ENCODE measurements around the gene RAB11FIP4. TPM values are rescaled to one million over a fixed set of nuclear protein-coding genes. Genes with fewer than 3 reads are reported as not detected.
A peak's percentile ranks its signal among the peaks of the same experiment; 100 is the strongest.

Gene RAB11FIP4
- total and polyA plus RNA-seq, 4 donors = 5.2 to 19.1 (median 12.8) TPM

- H3K9ac ChIP-seq (ENCODE audit: insufficient read depth in 1 of 2, low read length in 2 of 2) = no peak overlapping the region
- H3K4me3 ChIP-seq = no peak overlapping the region
- H3K27ac ChIP-seq (ENCODE audit: low read depth in 1 of 2, low read length in 1 of 2) = peak overlapping the region in 1 of 2 donors; percentile 60
- WGBS, 2 donors = 82 to 84% methylated on average over 8 to 9 of the region's 9 CpGs
- H3K27me3 ChIP-seq (ENCODE audit: control insufficient read depth in 3 of 3, insufficient read depth in 3 of 3, low read length in 2 of 3) = peaks cover 0 to 23% (median 20%) of the 10 kb centered on the region in 3 donors
- DNase-seq = no peak
- peaks cover 0 to 19% (median 13%) of the 10 kb centered on the region in 5 donors for H3K4me1 ChIP-seq (ENCODE audit: control insufficient read depth in 5 of 5, insufficient read depth in 5 of 5, low read length in 5 of 5)
- no peak for TF ChIP-seq CTCF (IDR thresholded peaks at IDR 0.05; ENCODE audit: control extremely low read depth, extremely low read depth)
- no peaks in the 10 kb centered on the region for H3K9me3 ChIP-seq (ENCODE audit: control insufficient read depth in 4 of 4, insufficient read depth in 3 of 4, low read length in 3 of 4)
- H3K36me3 ChIP-seq (ENCODE audit: control insufficient read depth in 4 of 4, insufficient read depth in 4 of 4, low read length in 4 of 4) = no peaks in the 10 kb centered on the region
- ATAC-seq (ENCODE audit: insufficient read depth, low FRiP score) = no peak
Measured at GRCh38 chr17:31490019-31490650, 98.7 kb downstream of the RAB11FIP4 start.

- 77 to 84% methylated on average over 9 of the region's 9 CpGs for WGBS, 2 donors
Measured at GRCh38 chr17:31490671-31491375, 99.3 kb downstream of the RAB11FIP4 start.

GRCh38 chr17:31491376-31492131 is 100.1 kb downstream of the RAB11FIP4 start:
- no peak for TF ChIP-seq CTCF (IDR thresholded peaks at IDR 0.05; ENCODE audit: control extremely low read depth, extremely low read depth)
- WGBS, 2 donors = 67 to 74% methylated on average over 18 of the region's 18 CpGs
- H3K9ac ChIP-seq (ENCODE audit: insufficient read depth in 1 of 2, low read length in 2 of 2) = no peak overlapping the region
- H3K27me3 ChIP-seq (ENCODE audit: control insufficient read depth in 3 of 3, insufficient read depth in 3 of 3, low read length in 2 of 3) = peaks cover 0 to 23% (median 17%) of the 10 kb centered on the region in 3 donors
- no peaks in the 10 kb centered on the region for H3K9me3 ChIP-seq (ENCODE audit: control insufficient read depth in 4 of 4, insufficient read depth in 3 of 4, low read length in 3 of 4)
- peak overlapping the region in 1 of 2 donors; percentile 35 for H3K27ac ChIP-seq (ENCODE audit: low read depth in 1 of 2, low read length in 1 of 2)
- no peaks in the 10 kb centered on the region for H3K36me3 ChIP-seq (ENCODE audit: control insufficient read depth in 4 of 4, insufficient read depth in 4 of 4, low read length in 4 of 4)
- DNase-seq (no peak), ATAC-seq (ENCODE audit: insufficient read depth, low FRiP score) (no peak)
- no peak overlapping the region for H3K4me3 ChIP-seq
- H3K4me1 ChIP-seq (ENCODE audit: control insufficient read depth in 5 of 5, insufficient read depth in 5 of 5, low read length in 5 of 5) = peaks cover 0 to 19% (median 12%) of the 10 kb centered on the region in 5 donors

More at GRCh38 chr17:31490671-31491375, 99.3 kb downstream of the RAB11FIP4 start:
- Histone ChIP-seq H3K9ac (ENCODE audit: insufficient read depth in 1 of 2, low read length in 2 of 2) (no peak overlapping the region), H3K4me1 (ENCODE audit: control insufficient read depth in 5 of 5, insufficient read depth in 5 of 5, low read length in 5 of 5) (peaks cover 0 to 19% (median 13%) of the 10 kb centered on the region in 5 donors), H3K27ac (ENCODE audit: low read depth in 1 of 2, low read length in 1 of 2) (peak overlapping the region in 1 of 2 donors; percentile 8), H3K36me3 (ENCODE audit: control insufficient read depth in 4 of 4, insufficient read depth in 4 of 4, low read length in 4 of 4) (no peaks in the 10 kb centered on the region), H3K4me3 (no peak overlapping the region), H3K27me3 (ENCODE audit: control insufficient read depth in 3 of 3, insufficient read depth in 3 of 3, low read length in 2 of 3) (peaks cover 0 to 23% (median 17%) of the 10 kb centered on the region in 3 donors), H3K9me3 (ENCODE audit: control insufficient read depth in 4 of 4, insufficient read depth in 3 of 4, low read length in 3 of 4) (no peaks in the 10 kb centered on the region)
- no peak for TF ChIP-seq CTCF (IDR thresholded peaks at IDR 0.05; ENCODE audit: control extremely low read depth, extremely low read depth)
- no peak for ATAC-seq (ENCODE audit: insufficient read depth, low FRiP score)
- no peak for DNase-seq

Data from lung (tissue), 12 donors.